Measurements from ENCODE around the gene TMEM243.

TMEM243 gene

DNA sequence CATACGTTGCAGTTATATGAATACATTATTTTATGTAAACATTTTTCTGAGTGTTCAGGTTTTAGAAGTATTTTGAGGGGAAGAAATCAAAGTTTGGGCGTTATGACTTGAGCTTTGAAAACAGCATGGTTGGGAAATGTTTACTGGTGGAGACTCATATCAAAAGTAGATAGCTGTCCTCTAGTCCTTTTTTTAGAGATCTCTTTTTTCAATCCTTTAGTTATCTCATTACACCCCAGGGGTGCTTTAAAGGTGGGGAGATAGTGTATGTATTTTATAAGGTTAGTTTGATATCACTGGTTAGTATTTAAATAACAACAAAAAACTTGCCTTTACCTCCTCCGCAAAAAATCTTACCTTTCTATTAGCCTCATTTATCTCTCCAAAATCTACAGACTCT is 65.0 kb downstream of the TMEM243 start:
- Histone ChIP-seq H3K9me3 (ENCODE audit: control insufficient read depth, low read length) (no peaks in the 10 kb centered on the region), H3K79me2 (peaks cover 25% of the 10 kb centered on the region), H3K4me2 (ENCODE audit: low read length) (peak overlapping the region; percentile 71), H3K4me3 (ENCODE audit: low read depth, low read length) (no peak overlapping the region), H3K27me3 (ENCODE audit: control insufficient read depth, insufficient read depth, low read length) (no peaks in the 10 kb centered on the region), H3K9ac (no peak overlapping the region), H3K36me3 (ENCODE audit: control insufficient read depth, insufficient read depth, low read length) (no peaks in the 10 kb centered on the region), H3K27ac (no peak overlapping the region), H3K4me1 (peaks cover 7% of the 10 kb centered on the region), H2AFZ (no peak overlapping the region)
- TF ChIP-seq, protein P1, sequence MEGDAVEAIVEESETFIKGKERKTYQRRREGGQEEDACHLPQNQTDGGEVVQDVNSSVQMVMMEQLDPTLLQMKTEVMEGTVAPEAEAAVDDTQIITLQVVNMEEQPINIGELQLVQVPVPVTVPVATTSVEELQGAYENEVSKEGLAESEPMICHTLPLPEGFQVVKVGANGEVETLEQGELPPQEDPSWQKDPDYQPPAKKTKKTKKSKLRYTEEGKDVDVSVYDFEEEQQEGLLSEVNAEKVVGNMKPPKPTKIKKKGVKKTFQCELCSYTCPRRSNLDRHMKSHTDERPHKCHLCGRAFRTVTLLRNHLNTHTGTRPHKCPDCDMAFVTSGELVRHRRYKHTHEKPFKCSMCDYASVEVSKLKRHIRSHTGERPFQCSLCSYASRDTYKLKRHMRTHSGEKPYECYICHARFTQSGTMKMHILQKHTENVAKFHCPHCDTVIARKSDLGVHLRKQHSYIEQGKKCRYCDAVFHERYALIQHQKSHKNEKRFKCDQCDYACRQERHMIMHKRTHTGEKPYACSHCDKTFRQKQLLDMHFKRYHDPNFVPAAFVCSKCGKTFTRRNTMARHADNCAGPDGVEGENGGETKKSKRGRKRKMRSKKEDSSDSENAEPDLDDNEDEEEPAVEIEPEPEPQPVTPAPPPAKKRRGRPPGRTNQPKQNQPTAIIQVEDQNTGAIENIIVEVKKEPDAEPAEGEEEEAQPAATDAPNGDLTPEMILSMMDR (IDR thresholded peaks at IDR 0.05), result no peak

DNA sequence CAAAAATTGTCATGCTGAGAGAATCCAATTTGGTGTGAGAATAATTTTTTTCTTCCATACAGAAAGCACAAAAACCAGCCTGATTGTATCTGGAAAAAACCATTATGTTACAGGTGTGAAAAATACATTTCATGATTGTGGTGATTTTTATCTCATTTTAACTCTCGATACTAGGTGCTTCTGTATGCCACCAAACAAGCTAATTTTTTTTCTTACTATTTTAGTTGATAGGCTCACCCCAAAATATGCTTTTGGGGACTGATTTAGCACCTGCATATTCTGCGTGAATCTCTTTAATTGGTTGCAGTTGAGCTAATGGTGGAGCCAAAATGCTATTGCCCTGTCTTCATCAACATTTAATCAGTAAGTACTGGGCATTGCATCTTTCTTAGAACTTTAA is 65.4 kb downstream of the TMEM243 start:
- Histone ChIP-seq H3K27me3 (ENCODE audit: control insufficient read depth, insufficient read depth, low read length) (no peaks in the 10 kb centered on the region), H2AFZ (no peak overlapping the region), H3K9me3 (ENCODE audit: control insufficient read depth, low read length) (no peaks in the 10 kb centered on the region), H3K36me3 (ENCODE audit: control insufficient read depth, insufficient read depth, low read length) (no peaks in the 10 kb centered on the region), H3K4me2 (ENCODE audit: low read length) (peak overlapping the region; percentile 71), H3K79me2 (peaks cover 23% of the 10 kb centered on the region), H3K4me1 (peaks cover 7% of the 10 kb centered on the region), H3K4me3 (ENCODE audit: low read depth, low read length) (peak overlapping the region; percentile 94), H3K9ac (no peak overlapping the region), H3K27ac (no peak overlapping the region)
- TF ChIP-seq, protein P1 (IDR thresholded peaks at IDR 0.05), result no peak

DNA sequence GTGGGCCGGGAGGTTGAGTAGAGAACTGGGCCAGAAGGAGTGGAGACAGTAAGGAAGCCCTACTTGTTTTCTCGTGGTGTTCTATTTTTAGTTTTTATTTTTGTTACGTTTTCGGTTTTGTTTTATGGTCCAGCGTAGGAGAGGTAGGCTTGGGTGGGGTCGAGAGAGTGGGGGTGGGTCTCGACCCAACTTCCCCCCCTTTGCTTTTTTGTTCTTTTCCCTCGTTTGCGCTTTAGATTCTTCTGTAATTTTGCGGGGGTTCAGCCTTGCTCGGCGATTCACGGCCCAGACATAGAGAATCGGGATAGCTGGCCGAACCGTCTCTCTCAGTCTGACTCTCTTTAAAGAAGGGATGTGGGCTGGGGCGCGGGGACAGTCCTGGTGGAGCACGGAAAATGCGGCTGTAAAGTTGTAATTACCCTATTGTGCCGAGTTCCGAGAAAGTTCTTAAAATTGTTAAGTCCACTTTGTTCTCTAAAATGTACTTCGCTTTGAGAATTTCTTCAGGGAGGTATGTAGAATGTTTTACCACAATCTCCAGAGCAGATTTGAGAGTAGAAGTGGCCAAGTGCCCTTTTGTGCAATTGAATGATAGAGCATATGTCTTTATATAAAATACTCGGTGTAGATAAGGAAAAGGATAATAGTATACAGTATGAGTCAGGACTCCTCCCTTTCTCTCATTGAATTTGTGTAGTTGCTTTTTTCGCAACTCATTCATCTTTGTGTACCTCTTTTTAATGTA is 66.5 kb downstream of the TMEM243 start:
- H3K27me3 ChIP-seq (ENCODE audit: control insufficient read depth, insufficient read depth, low read length), result no peaks in the 10 kb centered on the region
- TF ChIP-seq, protein P1 (IDR thresholded peaks at IDR 0.05), result no peak
- H3K9me3 ChIP-seq (ENCODE audit: control insufficient read depth, low read length), result no peaks in the 10 kb centered on the region
- peak overlapping the region; percentile 94 for H3K4me3 ChIP-seq (ENCODE audit: low read depth, low read length)
- no peaks in the 10 kb centered on the region for H3K36me3 ChIP-seq (ENCODE audit: control insufficient read depth, insufficient read depth, low read length)
- peak overlapping the region; percentile 71 for H3K4me2 ChIP-seq (ENCODE audit: low read length)
- H2AFZ ChIP-seq, result peak overlapping the region; percentile 88
- H3K4me1 ChIP-seq, result peaks cover 12% of the 10 kb centered on the region
- H3K9ac ChIP-seq, result peak overlapping the region; percentile 81
- peak overlapping the region; percentile 97 for H3K27ac ChIP-seq
- H3K79me2 ChIP-seq, result peaks cover 23% of the 10 kb centered on the region

DNA sequence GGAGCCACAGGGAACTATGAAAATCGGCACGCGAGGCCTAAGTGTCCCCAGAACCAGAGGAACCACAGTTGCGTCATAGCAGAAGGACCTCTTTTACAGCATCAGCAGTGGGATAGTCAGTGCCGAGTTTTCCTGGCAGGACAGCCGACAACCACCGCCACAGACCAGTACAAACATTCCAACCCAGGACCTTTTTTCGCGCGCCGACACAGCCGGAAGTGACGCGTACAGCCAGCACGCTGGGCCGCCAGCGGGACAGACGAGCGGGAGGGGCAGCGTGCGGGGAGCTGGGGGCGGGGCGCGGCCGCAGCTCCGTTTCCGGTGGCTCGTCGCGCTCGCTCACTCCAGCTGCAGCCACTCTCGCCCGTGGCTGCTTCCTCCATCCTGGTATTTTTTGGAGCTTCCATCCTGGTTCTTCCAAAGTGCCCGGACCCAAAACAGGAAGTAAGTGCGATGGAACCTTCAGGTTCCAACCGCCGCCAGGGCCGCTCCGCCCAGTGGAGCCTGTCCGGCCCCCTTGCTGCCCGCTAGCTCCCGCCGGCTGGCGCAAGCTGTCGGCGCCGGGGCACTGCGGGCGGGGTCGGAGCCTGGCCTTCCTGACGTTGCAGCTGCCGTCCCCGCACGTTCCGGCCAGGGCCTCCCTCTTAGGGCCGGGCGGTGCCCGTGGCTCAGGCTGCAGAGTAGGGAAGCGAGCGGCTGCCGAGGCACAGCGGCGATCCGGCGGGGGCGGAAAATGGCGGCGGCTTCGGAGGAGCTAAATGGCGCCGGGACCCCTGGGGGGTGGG is 67.2 kb downstream of the TMEM243 start, which contains the start of gene DMTF1:
DMTF1 (plus strand) TSS at position 342 of the 785 bp plus-strand sequence. CDS start 12,489 bp downstream, outside the sequence.
- peaks cover 20% of the 10 kb centered on the region for H3K79me2 ChIP-seq
- H3K9me3 ChIP-seq (ENCODE audit: control insufficient read depth, low read length), result no peaks in the 10 kb centered on the region
- H3K4me2 ChIP-seq (ENCODE audit: low read length), result peak within 1 kb of the TSS; percentile 88
- peak within 1 kb of the TSS; percentile 97 for H3K27ac ChIP-seq
- H3K27me3 ChIP-seq (ENCODE audit: control insufficient read depth, insufficient read depth, low read length), result no peaks in the 10 kb centered on the region
- H3K4me1 ChIP-seq, result peaks cover 12% of the 10 kb centered on the region
- H3K4me3 ChIP-seq (ENCODE audit: low read depth, low read length), result peak within 1 kb of the TSS; percentile 94
- peak within 1 kb of the TSS; percentile 88 for H2AFZ ChIP-seq
- TF ChIP-seq, protein P1 (IDR thresholded peaks at IDR 0.05), result no peak
- no peaks in the 10 kb centered on the region for H3K36me3 ChIP-seq (ENCODE audit: control insufficient read depth, insufficient read depth, low read length)
- H3K9ac ChIP-seq, result peak within 1 kb of the TSS; percentile 81

All from parathyroid adenoma (tissue), 2 donors.